Lower leg skin (tissue), 4 donors: ENCODE data around the gene INTS6L. TPM values are rescaled to one million over a fixed set of nuclear protein-coding genes. Genes with fewer than 3 reads are reported as not detected.

Source experiments
- DNase-seq, 2 donors: peaks; one replicate each; pipeline ENCODE4 v3.0.0-alpha.2; 2019; ENCODE audit warnings: low spot score in 2 of 2
- H3K4me3 ChIP-seq: fragments of 200-600 bp; sonication (generic); 2 replicates; pipeline ENCODE4 v1.5.1; 2017; ENCODE audit warnings: mild to moderate bottlenecking, low read depth; ENCODE audit not compliant: poor library complexity, severe bottlenecking
- CTCF ChIP-seq, 3 donors: fragments of 450-650 bp; IDR thresholded peaks; one replicate each; pipeline ENCODE4 v1.5.1; 2016; ENCODE audit warnings: antibody characterized with exemption in 3 of 3, mild to moderate bottlenecking in 3 of 3, moderate library complexity in 2 of 3
- POLR2A ChIP-seq, 2 donors: fragments of 450-650 bp; IDR thresholded peaks; one replicate each; pipeline ENCODE4 v1.6.1; 2016 to 2017; ENCODE audit warnings: antibody characterized with exemption in 2 of 2, mild to moderate bottlenecking in 1 of 2, moderate library complexity in 1 of 2
- WGBS, 2 donors: methylation state at CpG; one replicate each; pipeline ENCODE4 v1.1.5; 2018; 5-methylcytosine and 5-hydroxymethylcytosine counted together
- intact Hi-C: fragments of 100-400 bp; cut with DNase I; formaldehyde crosslinking; loops from one replicate; pipeline ENCODE4 v1.15.0; 2023; ENCODE audit warnings: low total_unique reads
- total RNA-seq, 4 donors: library from RNA; depleted of rRNA; stranded (reverse); fragments of >200 nt; gene quantifications; one replicate each; pipeline ENCODE4 v1.1.0, GENCODE V29; 2016

The INTS6L gene
- total RNA-seq, 4 donors from 2014 or later = 7.4 to 10.8 (median 9.0) TPM

GRCh38 chrX:135528756-135529155 is 8.3 kb downstream of the INTS6L start:
- WGBS, 2 donors = 47 to 48% methylated on average over 3 of the region's 3 CpGs

GRCh38 chrX:135530097-135530496 is 9.6 kb downstream of the INTS6L start:
- intact Hi-C loops = no loop called here
- TF ChIP-seq CTCF (IDR thresholded peaks at IDR 0.05) (no peak), POLR2A (IDR thresholded peaks at IDR 0.05) (no peak)
- no peak overlapping the region for H3K4me3 ChIP-seq
- DNase-seq = no peak
- WGBS, 2 donors = 88 to 100% methylated on average over 1 of the region's 1 CpG

More at GRCh38 chrX:135528756-135529155, 8.3 kb downstream of the INTS6L start:
- intact Hi-C loops = no loop called here
- TF ChIP-seq CTCF (IDR thresholded peaks at IDR 0.05) (no peak), POLR2A (IDR thresholded peaks at IDR 0.05) (no peak)
- no peak overlapping the region for H3K4me3 ChIP-seq
- no peak for DNase-seq

- no peak overlapping the region for H3K4me3 ChIP-seq
- WGBS, 2 donors = 38 to 52% methylated on average over 1 of the region's 1 CpG
- intact Hi-C loops = no loop called here
- no peak for TF ChIP-seq CTCF (IDR thresholded peaks at IDR 0.05)
- TF ChIP-seq POLR2A (IDR thresholded peaks at IDR 0.05) = no peak
- no peak for DNase-seq
These were observed 11.4 kb downstream of the INTS6L start for GRCh38 chrX:135531813-135532212.

GRCh38 chrX:135535077-135535940 is 14.8 kb downstream of the INTS6L start:
- no peak overlapping the region for H3K4me3 ChIP-seq
- no peak for DNase-seq
- intact Hi-C loops = no loop called here
- 21 to 34% methylated on average over 1 of the region's 1 CpG for WGBS, 2 donors
- no peak for TF ChIP-seq POLR2A (IDR thresholded peaks at IDR 0.05)
- TF ChIP-seq CTCF (IDR thresholded peaks at IDR 0.05) = no peak

GRCh38 chrX:135536877-135537276 is 16.4 kb downstream of the INTS6L start:
- intact Hi-C loops = no loop called here
- no peak for TF ChIP-seq CTCF (IDR thresholded peaks at IDR 0.05)
- TF ChIP-seq POLR2A (IDR thresholded peaks at IDR 0.05) = no peak
- H3K4me3 ChIP-seq = no peak overlapping the region
- DNase-seq = no peak
